Fibroblast of peridontal ligament (primary cell): ENCODE data around the gene ADGRF1.
"Not testable (repeated sequence)": the region's sequence is repeated elsewhere in the genome, so short reads cannot be mapped to it uniquely, and the experiment has no call there.

Experiments
- DNase-seq: peaks from one replicate; pipeline ENCODE4 v3.0.0-alpha.2; 2010; ENCODE audit errors: extremely low read depth

ADGRF1 gene

DNA sequence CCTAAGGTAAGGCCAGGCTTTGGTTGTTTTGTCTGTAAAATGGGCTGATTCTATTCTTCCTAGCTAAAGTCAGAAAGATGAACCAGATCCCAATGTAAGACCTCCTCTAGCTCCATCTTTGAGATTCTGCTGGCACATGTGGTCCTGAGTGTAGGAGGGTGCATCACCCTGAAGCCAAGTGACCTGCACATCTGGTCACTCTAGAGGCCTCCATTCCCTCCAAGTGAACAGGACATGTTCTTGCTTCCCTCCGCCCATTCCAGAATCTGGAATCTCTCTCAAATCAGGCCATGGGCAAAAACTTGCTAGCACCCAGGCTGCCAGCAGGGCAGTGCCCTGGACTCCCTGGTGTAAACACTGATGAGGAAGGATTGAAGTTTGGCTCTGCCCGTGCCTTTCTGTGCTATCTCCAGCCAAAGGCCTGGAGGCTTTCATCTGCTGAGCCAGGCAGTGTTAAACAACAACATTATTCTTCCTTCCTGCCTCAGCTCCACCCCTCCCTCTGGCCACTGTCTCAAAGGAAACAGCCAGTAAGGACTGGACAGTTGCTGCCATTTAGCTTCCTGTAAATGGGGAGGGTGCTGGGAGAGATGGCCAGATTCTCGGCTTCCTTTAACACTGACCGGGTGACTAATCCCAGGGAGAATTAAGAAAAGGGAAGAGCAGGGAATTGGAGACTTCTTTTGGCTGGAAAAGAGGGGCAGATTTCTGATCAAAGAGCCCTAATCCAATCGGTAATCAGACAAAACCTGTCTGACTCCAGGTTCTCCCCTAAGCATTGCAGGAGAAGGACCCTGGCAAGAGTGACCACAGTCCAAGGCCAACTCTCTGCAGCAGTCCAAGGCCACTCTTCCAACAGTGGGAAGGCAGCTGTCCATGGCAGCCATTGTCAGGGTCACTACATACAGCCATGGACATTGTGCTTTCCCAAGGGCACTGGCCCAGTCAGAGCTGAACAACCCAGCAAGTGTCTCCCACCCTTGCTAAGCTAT is 19.5 kb upstream of the ADGRF1 start:
- no peak for DNase-seq

DNA sequence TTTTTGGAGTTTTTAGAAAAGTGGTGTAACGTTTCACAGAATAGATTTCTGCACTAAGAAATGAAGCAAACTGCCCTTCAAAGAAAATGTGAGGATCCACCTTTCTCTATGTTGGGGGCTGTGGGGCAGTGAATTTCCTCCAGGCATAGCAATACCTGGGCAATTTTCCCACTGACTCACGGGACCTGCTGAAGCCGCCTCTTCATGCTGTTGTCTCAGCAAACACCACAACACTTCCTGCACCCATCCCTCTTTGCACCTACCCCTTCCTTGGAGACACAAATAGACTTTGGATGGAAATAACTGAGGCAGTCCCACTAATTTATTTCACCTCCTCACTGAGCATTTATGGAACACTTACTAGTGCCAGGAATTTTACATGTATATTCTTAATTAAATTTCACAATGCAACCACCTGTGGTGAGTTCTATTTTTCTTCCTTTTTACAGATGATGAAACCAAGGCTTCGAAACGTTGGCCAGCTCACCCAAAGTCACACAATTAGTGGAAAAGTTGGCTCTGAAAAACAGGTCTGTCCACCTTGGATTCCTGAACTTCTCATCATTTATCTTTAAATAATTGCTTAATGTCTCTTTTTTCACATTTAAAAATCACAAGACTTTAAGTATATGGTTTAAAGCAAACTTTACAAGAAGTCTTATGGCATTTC is 17.2 kb upstream of the ADGRF1 start:
- DNase-seq = no peak

DNA sequence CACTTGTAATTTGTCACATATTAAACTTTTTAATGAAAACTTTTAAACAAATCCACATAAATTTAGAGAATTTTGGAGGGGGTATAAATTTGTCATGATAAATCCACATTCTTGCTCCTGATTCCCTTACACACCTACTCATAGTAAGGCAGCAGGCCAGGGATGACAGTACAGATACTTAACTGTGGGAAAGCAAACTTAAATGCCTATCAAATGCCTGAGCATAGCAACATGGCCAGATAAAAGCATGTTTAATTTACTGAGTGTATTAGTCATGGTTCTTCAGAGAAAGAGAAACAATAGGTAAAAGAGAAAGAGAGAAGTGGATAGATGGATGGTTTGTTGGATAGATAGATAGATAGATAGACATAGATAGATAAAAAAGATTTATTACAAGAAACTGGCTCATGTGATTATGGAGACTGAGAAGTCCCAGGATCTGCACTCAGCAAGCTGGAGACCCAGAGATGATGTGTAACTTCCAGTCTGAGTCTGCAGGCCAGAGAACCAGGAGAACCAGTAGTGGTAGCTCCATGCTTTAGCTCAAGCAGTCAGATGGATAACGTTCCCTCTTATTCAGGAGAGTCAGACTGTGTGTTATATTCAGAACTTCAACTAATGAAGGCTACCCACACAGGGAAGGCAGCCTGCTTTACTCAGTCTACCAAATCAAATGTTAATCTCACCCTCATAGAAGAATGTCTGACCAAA is 15.9 kb upstream of the ADGRF1 start:
- no peak for DNase-seq

DNA sequence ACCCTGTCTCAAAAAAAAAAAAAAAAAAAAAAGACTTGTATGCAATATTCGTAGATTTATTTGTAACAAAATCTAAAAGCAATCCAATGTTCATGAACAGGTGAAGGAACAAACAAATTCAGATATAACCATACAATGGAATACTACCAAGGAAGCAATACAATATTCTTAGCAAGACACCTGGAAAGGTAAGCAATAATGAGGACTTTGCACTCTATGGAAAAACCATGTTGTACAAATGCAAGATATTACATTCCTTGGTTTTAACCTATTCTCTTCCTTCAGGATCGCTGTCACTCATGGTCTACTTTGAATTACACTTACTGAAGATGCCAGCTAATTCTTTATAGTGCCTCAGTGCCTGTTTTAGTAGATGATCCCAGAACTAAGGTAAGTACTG is 14.7 kb upstream of the ADGRF1 start:
- no peak for DNase-seq

DNA sequence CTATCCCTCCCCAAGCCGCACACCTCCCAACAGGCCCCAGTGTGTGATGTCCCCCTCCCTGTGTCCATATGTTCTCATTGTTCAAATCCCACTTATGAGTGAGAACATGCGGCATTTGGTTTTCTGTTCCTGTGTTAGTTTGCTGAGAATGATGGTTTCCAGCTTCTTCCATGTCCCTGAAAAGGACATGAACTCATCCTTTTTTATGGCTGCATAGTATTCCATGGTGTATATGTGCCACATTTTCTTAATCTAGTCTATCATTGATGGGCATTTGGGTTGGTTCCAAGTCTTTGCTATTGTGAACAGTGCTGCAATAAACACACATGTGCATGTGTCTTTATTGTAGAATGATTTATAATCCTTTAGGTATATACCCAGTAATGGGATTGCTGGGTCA is 12.2 kb upstream of the ADGRF1 start:
- not testable (repeated sequence) for DNase-seq

DNA sequence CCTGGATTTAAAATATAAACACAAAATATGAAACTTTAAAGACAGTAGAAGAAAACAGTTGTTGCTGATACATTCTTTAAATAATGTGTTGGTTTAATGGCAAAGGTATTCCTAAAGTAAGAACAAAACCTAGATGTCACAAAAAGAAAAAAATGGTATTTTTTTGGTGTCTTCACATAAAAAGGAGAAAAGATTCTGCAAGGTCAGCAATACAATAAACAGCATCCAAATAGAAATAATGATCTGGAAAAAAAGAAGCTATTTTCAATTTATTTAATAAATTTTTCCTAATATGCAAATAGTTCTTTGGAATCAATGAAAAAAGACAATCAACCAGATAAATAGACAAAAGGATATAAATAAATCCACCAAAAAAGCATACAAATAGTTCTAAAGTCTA is 6.5 kb upstream of the ADGRF1 start:
- no peak for DNase-seq

DNA sequence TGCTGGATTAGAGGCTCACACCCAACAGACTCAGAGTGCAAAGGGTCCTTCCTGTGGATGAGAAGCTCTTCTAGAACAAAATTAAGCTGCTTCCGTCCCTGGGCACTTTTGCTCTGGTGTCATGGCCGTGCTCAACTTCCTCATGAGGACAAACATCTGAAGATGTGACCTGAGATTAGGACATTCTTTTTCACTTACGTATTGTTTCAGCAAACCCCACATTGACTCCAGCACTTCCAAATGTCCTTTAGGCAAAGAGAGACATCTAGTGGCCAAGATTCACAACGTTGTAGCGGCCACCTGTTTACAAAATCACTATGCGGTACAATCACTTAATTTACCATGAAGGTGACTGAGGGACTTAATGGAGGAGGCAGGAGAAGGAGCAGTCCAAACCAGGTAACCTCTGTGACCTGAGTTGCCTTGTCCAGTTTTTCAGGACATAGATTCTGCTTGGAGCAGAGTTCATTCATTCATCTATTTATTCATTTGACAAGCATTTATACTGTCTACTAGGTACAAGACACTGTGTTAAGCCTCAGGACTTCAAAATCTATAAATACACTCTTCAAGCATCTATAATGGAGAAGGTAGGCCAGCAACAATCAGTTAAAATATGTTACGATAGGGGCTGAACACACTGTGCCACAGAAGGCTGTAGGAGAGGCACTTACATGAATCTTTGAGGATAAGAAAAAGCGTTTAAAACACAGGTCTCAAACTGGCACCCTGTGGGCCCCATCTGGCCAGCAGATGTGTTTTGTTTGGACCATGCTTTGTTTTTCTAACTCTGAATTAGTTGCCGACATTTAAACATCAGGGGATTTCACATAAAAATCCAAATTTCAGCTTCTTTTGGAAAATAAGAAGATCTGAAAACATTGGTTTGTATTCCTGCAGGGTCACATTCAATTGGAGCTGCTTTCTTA is 5.6 kb upstream of the ADGRF1 start:
- peak; percentile 73 for DNase-seq

DNA sequence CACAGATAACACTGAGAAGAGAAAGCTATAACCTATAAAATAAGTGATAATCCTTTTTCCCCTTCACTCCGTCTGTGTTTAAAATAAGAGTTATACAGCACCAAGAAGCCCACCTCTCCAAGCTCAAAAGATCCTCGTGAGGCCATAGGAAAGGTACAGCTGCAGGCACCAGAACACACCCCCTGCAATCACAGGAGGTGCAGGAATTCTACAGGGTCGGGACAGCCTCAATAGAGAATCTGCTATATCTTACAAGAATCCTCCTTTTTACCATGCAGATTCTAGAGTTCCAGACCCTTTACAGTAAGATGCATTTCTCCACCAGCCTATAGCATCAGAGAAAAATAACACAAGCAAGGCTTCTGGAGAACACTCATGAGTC is 5.0 kb upstream of the ADGRF1 start:
- DNase-seq = no peak

DNA sequence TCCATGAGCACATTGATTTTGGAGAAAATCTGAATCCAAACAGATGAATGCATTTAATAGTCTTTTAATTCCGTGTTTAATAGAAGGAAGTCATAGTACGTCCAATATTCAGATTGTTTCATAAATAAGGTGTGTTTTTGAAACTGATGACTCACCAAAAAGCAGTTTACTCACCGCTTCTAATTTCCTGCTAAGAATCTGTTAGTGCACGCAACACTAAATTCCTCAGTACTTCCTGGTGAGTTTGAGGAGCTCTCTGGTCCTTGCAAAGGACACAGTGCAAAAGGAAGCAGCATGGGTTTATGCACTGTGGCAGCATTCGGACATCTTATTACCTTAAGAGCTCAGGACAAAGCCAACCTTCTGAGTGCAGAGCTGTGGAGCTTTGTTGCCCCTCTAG is 2.3 kb upstream of the ADGRF1 start:
- DNase-seq = no peak

DNA sequence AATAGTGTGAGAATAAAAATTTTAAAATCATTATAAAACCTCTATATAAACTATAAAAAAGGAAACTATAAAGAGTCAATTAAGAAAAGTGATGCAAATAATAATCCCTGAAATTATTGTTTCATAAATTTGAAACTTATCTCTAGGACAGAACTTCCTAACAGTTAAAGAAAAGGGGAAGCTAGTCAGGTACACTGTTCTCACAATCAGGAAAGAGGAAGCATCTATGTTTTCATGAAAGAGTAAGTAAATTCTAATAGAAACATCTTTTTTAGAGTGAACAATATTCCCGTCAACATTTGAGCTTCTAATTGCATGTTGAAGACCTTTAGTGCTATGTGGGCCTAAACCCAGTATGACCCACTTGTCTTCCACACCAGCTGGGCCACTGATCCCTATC is 1.2 kb upstream of the ADGRF1 start:
- DNase-seq = no peak

DNA sequence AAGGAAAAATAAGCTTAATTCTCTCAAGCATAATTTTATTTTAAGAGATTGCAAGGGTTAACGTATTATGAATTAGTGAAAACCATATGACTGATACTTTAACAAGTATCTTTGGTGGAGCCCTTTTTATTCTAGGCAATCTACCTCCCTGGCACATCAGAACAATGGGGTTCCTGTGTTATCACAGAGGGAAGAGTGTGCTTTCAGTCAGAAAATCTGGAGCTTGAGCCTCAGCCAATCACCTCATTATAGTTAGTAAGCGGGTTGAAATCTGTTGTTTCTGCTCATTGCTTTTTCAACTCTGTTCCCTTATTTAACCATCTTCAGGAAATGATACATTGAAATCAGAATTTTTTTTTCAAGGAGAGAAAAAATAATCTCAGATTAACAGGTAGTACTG is 391 bp downstream of the ADGRF1 start:
- DNase-seq = no peak

DNA sequence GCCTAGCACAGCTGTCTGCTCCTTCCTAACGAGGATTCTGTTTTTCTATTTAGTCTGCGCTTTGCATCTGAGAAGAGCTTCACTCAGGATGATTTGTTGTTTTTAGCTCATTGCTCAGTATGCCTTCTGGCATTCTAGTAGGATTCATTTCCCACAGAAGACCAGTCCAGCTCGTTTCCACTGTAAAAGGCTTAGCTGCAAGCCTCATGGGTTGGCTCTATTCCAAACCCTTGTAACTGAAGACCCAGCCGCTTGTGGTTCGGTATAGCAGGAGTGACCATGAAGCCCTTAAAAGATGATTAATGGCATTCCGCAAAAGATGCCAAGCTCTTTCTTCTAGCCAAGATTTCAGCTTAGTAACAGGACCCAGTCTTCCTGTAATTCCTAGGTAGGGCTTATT is 7.2 kb downstream of the ADGRF1 start:
- peak; percentile 96 for DNase-seq

DNA sequence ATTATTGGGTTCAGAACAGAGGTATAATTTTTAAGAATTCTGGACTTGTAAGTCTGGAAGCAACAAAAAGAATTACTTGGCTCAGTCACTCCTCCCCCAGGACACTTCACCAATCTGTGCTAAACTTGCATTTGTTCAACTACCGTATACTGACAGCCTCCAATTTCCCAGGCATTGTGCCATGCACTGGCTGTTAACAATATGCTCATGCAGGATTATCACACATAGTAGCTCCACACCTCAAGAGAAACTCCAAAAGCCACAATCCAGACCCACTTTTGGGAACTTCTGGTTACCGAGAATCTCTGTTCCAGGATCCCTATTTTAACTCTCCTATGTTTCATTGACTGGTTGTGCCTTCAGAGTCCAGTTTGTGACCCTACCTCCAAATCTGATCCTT is 7.7 kb downstream of the ADGRF1 start:
- peak; percentile 3 for DNase-seq

DNA sequence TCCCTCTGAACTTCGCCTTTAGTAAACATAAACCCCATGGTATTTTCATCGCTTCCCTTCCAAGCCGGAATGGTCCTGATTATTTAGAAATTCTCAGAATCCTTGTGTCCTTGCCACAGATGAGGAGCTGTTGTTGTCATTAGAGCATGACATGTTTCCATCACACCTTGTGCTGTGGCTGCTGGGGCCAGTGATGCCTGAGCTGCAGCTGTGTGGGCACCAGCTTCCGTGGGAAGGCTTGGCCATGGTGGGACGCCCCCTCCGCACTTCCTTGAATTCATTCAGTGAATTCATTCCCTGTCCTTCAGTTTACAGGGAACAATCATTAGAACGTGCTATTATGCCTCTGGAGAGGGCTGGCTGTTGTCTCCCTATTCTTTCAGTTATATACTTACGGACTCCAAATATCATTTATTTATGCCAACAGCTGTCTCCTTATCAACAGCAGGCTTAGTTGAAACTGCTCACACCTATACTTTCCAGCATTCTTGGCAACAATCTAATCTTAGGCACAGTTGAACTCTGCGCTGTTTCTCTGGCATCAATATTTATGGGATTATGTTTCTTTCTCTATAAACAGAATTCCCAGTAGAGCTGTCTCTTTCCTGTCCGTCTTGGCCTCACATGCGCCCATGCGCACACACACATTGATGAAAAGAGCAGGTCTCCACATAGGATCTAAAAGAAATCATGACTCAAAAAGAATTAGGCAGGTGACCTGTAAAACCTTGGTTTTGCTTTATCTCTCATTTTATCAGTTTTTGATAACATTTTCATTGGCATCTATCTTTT is 9.0 kb downstream of the ADGRF1 start:
- no peak for DNase-seq

DNA sequence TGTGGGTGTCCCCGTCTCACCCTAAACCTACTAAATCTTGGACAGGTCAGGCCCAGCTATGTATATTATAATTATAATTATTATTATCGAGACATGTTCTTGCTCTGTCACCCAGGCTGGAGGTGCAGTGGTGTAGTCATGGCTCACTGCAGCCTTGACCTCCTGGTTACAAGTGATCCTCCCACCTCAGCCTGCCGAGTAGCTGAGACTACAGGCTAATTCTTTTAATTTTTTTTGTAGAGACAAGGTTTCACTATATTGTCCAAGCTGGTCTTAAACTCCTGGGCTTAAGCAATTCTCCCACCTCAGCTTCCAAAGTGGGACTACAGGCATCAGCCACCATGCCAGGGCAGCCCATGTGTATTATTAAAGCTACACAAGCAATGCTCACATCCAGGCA is 10.5 kb downstream of the ADGRF1 start:
- no peak for DNase-seq

DNA sequence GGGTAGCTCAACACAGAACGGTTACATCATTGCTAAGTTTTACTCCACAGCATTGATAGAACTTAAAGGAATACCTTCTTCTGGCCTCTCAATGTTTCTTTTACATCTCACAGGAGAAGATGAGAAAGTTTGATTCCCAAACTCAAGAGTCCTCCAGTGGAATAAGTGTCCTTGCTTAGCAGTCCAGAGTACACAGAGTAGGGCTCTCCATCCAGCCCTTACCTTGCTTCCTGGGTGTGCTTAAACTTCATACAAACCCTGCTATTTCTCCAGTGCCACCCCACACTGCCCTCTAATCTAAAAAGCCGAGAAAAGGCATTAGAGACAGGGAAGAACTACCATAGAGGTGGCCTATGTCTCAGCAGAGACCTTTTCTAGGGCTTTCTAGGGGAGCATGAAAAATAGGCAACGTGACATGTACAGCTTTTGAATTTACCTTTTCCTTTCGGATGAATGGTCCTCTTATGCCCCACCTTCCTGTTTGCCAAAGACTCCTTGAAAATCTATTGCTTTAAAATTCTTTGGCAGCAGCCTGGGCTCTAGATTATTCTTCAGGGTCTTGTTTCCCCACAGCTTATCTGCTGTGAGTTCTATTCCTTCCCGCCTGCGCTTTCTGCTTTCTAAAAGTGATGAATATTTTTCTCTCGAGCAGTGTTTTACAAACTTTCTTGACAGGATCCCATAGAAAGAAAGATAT is 12.1 kb downstream of the ADGRF1 start:
- DNase-seq = no peak

DNA sequence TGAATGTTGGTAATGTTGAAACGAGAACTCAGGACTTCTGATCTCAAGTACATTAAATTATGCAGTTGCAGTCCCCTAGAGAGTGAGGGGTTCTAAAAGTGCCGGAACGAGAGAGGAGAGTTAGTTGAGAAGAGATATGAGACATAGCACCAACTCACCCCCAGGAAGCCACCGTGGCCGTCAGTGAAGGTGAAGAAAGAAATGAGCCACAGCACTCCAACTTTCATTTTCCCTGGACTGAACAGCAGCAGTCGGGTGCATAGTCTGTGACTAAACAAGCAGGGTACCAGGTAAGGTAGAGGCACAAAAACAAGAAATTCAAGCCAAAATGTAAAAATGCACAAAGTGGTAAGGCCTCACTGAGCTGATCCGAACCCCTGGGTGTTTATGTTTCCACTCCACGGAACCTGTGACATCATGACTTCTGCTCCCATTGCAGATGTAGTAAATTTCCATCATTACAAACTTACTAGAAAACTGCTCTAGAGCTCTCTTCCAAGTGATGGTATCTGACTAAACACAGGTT is 13.2 kb downstream of the ADGRF1 start:
- DNase-seq = no peak

DNA sequence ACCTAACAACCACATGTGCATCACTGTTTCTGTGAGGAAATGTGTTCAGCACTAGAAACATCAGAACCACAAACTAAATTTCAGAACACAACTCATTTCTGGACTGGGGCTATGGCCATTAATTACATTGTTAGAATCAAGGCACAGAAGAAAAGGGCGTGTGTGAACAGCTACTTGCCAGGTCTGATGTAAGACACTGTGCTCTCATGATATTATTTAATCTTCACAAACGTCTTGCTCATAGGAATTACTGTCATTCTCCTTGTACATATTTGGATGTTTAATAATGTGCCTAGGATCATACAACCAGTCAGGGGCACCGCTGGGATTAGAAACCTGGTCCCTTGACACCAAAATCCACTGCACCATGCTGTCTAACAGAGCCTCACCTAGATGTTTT is 14.8 kb downstream of the ADGRF1 start:
- no peak for DNase-seq

DNA sequence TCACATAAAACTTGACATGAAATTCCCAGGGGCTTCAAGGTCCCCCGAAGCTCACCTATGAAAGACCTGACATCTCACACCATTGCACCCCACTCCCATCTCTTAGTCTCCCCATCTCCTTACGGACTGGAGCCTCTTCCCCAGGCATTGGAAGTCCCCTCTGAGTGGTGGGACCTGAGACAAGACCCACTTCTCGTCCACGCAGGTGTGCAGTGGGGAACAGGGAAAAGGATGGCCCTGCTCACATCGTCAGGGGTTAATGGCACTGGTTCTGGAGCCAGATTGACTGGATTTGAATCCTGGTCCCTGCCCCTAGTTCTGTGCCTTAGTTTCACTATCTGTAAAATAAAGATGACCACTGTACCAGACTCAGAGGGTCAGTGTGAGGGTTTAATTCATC is 15.5 kb downstream of the ADGRF1 start:
- DNase-seq = no peak

DNA sequence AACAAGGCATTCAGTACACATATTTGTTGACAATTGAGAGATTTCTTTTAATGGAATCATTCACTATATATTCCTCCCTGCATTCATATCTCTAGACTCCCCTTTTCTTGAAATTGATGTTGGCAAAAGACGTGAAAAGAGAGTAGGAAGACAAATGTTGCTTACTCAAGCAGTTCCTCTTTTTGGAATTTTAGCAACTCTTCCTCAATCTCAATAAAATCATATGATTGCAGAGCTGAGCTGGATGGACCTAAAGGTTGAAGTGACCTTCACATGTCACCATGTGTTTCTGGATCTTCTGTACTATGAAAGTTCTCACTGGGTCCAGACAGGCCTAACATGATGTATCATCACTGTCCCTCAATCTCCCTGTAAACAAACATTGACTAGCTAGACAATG is 18.6 kb downstream of the ADGRF1 start:
- no peak for DNase-seq
